ENCODE results near the gene MIDN.
"Not testable (repeated sequence)": the region's sequence is repeated elsewhere in the genome, so short reads cannot be mapped to it uniquely, and the experiment has no call there.

Gene MIDN

GRCh38 chr19:1296575-1297271 lies 48.3 kb downstream of the MIDN start:
- no peak for DNase-seq

GRCh38 chr19:1298235-1298634 lies 49.9 kb downstream of the MIDN start:
- DNase-seq: no peak

- DNase-seq: no peak
Measured at GRCh38 chr19:1299801-1300200, 51.4 kb downstream of the MIDN start.

- no peak for DNase-seq
Measured at GRCh38 chr19:1300744-1301490, 52.5 kb downstream of the MIDN start.

- DNase-seq: no peak
Measured at GRCh38 chr19:1302533-1303239, 54.3 kb downstream of the MIDN start.

- no peak for DNase-seq
Measured at GRCh38 chr19:1304197-1304924, 56.0 kb downstream of the MIDN start.

GRCh38 chr19:1305354-1305753 lies 57.0 kb downstream of the MIDN start:
- not testable (repeated sequence) for DNase-seq

- no peak for DNase-seq
Measured at GRCh38 chr19:1307320-1307719, 58.9 kb downstream of the MIDN start.

- DNase-seq: no peak
Measured at GRCh38 chr19:1307755-1308303, 59.4 kb downstream of the MIDN start.

- no peak for DNase-seq
Measured at GRCh38 chr19:1308718-1309117, 60.3 kb downstream of the MIDN start.
